ENCODE results near the gene L1TD1.
"Not testable (repeated sequence)": the region's sequence is repeated elsewhere in the genome, so short reads cannot be mapped to it uniquely, and the experiment has no call there.

L1TD1 gene

GRCh38 chr1:62207187-62207586 is 12.5 kb downstream of the L1TD1 start:
- H3K27ac ChIP-seq (ENCODE audit: low read depth, low read length), result no peak overlapping the region
- H3K4me3 ChIP-seq (ENCODE audit: low read depth, low read length), result no peak overlapping the region
- peaks cover 92% of the 10 kb centered on the region for H3K36me3 ChIP-seq (ENCODE audit: control insufficient read depth, insufficient read depth, low read length)
- H3K9me3 ChIP-seq (ENCODE audit: control insufficient read depth, insufficient read depth, low read length), result peaks cover 7% of the 10 kb centered on the region; the same call in 1 of the 2 replicates
- H3K27me3 ChIP-seq (ENCODE audit: control insufficient read depth, insufficient read depth, low read length), result no peaks in the 10 kb centered on the region
- H3K9ac ChIP-seq (ENCODE audit: low read depth, low read length), result no peak overlapping the region
- H3K4me1 ChIP-seq (ENCODE audit: control insufficient read depth, insufficient read depth, low read length), result peaks cover 5% of the 10 kb centered on the region; the same call in 1 of the 2 replicates

- Histone ChIP-seq H3K9ac (ENCODE audit: low read depth, low read length) (no peak overlapping the region), H3K27ac (ENCODE audit: low read depth, low read length) (no peak overlapping the region), H3K36me3 (ENCODE audit: control insufficient read depth, insufficient read depth, low read length) (peaks cover 83% of the 10 kb centered on the region), H3K4me1 (ENCODE audit: control insufficient read depth, insufficient read depth, low read length) (peaks cover 5% of the 10 kb centered on the region; the same call in 1 of the 2 replicates), H3K27me3 (ENCODE audit: control insufficient read depth, insufficient read depth, low read length) (no peaks in the 10 kb centered on the region), H3K4me3 (ENCODE audit: low read depth, low read length) (no peak overlapping the region), H3K9me3 (ENCODE audit: control insufficient read depth, insufficient read depth, low read length) (peaks cover 7% of the 10 kb centered on the region; the same call in 1 of the 2 replicates)
These were observed 13.4 kb downstream of the L1TD1 start for GRCh38 chr1:62208087-62208486.

GRCh38 chr1:62208970-62209369 is 14.3 kb downstream of the L1TD1 start:
- Histone ChIP-seq H3K4me3 (ENCODE audit: low read depth, low read length) (no peak overlapping the region), H3K36me3 (ENCODE audit: control insufficient read depth, insufficient read depth, low read length) (peaks cover 74% of the 10 kb centered on the region), H3K4me1 (ENCODE audit: control insufficient read depth, insufficient read depth, low read length) (peaks cover 5% of the 10 kb centered on the region; the same call in 1 of the 2 replicates)

GRCh38 chr1:62209931-62210595 is 15.4 kb downstream of the L1TD1 start:
- H3K4me1 ChIP-seq (ENCODE audit: control insufficient read depth, insufficient read depth, low read length), result no peaks in the 10 kb centered on the region; the same call in 1 of the 2 replicates
- H3K9me3 ChIP-seq (ENCODE audit: control insufficient read depth, insufficient read depth, low read length), result peaks cover 7% of the 10 kb centered on the region; the same call in 1 of the 2 replicates
- no peak overlapping the region for H3K9ac ChIP-seq (ENCODE audit: low read depth, low read length)
- H3K4me3 ChIP-seq (ENCODE audit: low read depth, low read length), result no peak overlapping the region
- no peaks in the 10 kb centered on the region for H3K27me3 ChIP-seq (ENCODE audit: control insufficient read depth, insufficient read depth, low read length)
- H3K27ac ChIP-seq (ENCODE audit: low read depth, low read length), result no peak overlapping the region
- H3K36me3 ChIP-seq (ENCODE audit: control insufficient read depth, insufficient read depth, low read length), result peaks cover 63% of the 10 kb centered on the region

More at GRCh38 chr1:62208970-62209369, 14.3 kb downstream of the L1TD1 start:
- H3K9me3 ChIP-seq (ENCODE audit: control insufficient read depth, insufficient read depth, low read length), result peaks cover 7% of the 10 kb centered on the region; the same call in 1 of the 2 replicates
- no peak overlapping the region for H3K27ac ChIP-seq (ENCODE audit: low read depth, low read length)
- H3K27me3 ChIP-seq (ENCODE audit: control insufficient read depth, insufficient read depth, low read length), result no peaks in the 10 kb centered on the region
- no peak overlapping the region for H3K9ac ChIP-seq (ENCODE audit: low read depth, low read length)

GRCh38 chr1:62210960-62211359 is 16.3 kb downstream of the L1TD1 start:
- no peak overlapping the region for H3K27ac ChIP-seq (ENCODE audit: low read depth, low read length)
- H3K4me3 ChIP-seq (ENCODE audit: low read depth, low read length), result no peak overlapping the region
- H3K36me3 ChIP-seq (ENCODE audit: control insufficient read depth, insufficient read depth, low read length), result peaks cover 55% of the 10 kb centered on the region
- H3K9ac ChIP-seq (ENCODE audit: low read depth, low read length), result no peak overlapping the region
- peaks cover 7% of the 10 kb centered on the region; the same call in 1 of the 2 replicates for H3K9me3 ChIP-seq (ENCODE audit: control insufficient read depth, insufficient read depth, low read length)
- H3K27me3 ChIP-seq (ENCODE audit: control insufficient read depth, insufficient read depth, low read length), result no peaks in the 10 kb centered on the region
- no peaks in the 10 kb centered on the region; the same call in 1 of the 2 replicates for H3K4me1 ChIP-seq (ENCODE audit: control insufficient read depth, insufficient read depth, low read length)

GRCh38 chr1:62212411-62212810 is 17.8 kb downstream of the L1TD1 start:
- Histone ChIP-seq H3K9me3 (ENCODE audit: control insufficient read depth, insufficient read depth, low read length) (peaks cover 7% of the 10 kb centered on the region; the same call in 1 of the 2 replicates), H3K9ac (ENCODE audit: low read depth, low read length) (no peak overlapping the region), H3K27ac (ENCODE audit: low read depth, low read length) (no peak overlapping the region), H3K4me1 (ENCODE audit: control insufficient read depth, insufficient read depth, low read length) (no peaks in the 10 kb centered on the region), H3K4me3 (ENCODE audit: low read depth, low read length) (no peak overlapping the region), H3K27me3 (ENCODE audit: control insufficient read depth, insufficient read depth, low read length) (no peaks in the 10 kb centered on the region), H3K36me3 (ENCODE audit: control insufficient read depth, insufficient read depth, low read length) (peaks cover 42% of the 10 kb centered on the region)

- no peak overlapping the region for H3K4me3 ChIP-seq (ENCODE audit: low read depth, low read length)
- H3K27ac ChIP-seq (ENCODE audit: low read depth, low read length), result peak overlapping the region; percentile 43
- peaks cover 7% of the 10 kb centered on the region; the same call in 1 of the 2 replicates for H3K9me3 ChIP-seq (ENCODE audit: control insufficient read depth, insufficient read depth, low read length)
- H3K27me3 ChIP-seq (ENCODE audit: control insufficient read depth, insufficient read depth, low read length), result no peaks in the 10 kb centered on the region
- peaks cover 40% of the 10 kb centered on the region for H3K36me3 ChIP-seq (ENCODE audit: control insufficient read depth, insufficient read depth, low read length)
- H3K9ac ChIP-seq (ENCODE audit: low read depth, low read length), result no peak overlapping the region
- no peaks in the 10 kb centered on the region for H3K4me1 ChIP-seq (ENCODE audit: control insufficient read depth, insufficient read depth, low read length)
These were observed 18.6 kb downstream of the L1TD1 start for GRCh38 chr1:62213075-62213914.

- Histone ChIP-seq H3K27ac (ENCODE audit: low read depth, low read length) (no peak overlapping the region), H3K4me3 (ENCODE audit: low read depth, low read length) (no peak overlapping the region), H3K27me3 (ENCODE audit: control insufficient read depth, insufficient read depth, low read length) (no peaks in the 10 kb centered on the region), H3K36me3 (ENCODE audit: control insufficient read depth, insufficient read depth, low read length) (peaks cover 12% of the 10 kb centered on the region), H3K4me1 (ENCODE audit: control insufficient read depth, insufficient read depth, low read length) (no peaks in the 10 kb centered on the region), H3K9ac (ENCODE audit: low read depth, low read length) (no peak overlapping the region), H3K9me3 (ENCODE audit: control insufficient read depth, insufficient read depth, low read length) (no peaks in the 10 kb centered on the region)
These were observed 24.0 kb downstream of the L1TD1 start for GRCh38 chr1:62218604-62219003.

- not testable (repeated sequence) for H3K27me3 ChIP-seq (ENCODE audit: control insufficient read depth, insufficient read depth, low read length); H3K9me3 ChIP-seq (ENCODE audit: control insufficient read depth, insufficient read depth, low read length); H3K4me3 ChIP-seq (ENCODE audit: low read depth, low read length); H3K9ac ChIP-seq (ENCODE audit: low read depth, low read length); H3K27ac ChIP-seq (ENCODE audit: low read depth, low read length); H3K4me1 ChIP-seq (ENCODE audit: control insufficient read depth, insufficient read depth, low read length)
- peaks cover 25% of the 10 kb centered on the region for H3K36me3 ChIP-seq (ENCODE audit: control insufficient read depth, insufficient read depth, low read length)
These were observed 25.8 kb downstream of the L1TD1 start for GRCh38 chr1:62220456-62220855.

GRCh38 chr1:62221171-62221570 is 26.5 kb downstream of the L1TD1 start:
- Histone ChIP-seq H3K36me3 (ENCODE audit: control insufficient read depth, insufficient read depth, low read length) (peaks cover 27% of the 10 kb centered on the region), H3K9ac (ENCODE audit: low read depth, low read length) (no peak overlapping the region), H3K27me3 (ENCODE audit: control insufficient read depth, insufficient read depth, low read length) (no peaks in the 10 kb centered on the region), H3K27ac (ENCODE audit: low read depth, low read length) (no peak overlapping the region), H3K4me1 (ENCODE audit: control insufficient read depth, insufficient read depth, low read length) (no peaks in the 10 kb centered on the region), H3K4me3 (ENCODE audit: low read depth, low read length) (no peak overlapping the region), H3K9me3 (ENCODE audit: control insufficient read depth, insufficient read depth, low read length) (no peaks in the 10 kb centered on the region)

GRCh38 chr1:62222321-62222720 is 27.7 kb downstream of the L1TD1 start:
- no peak overlapping the region for H3K4me3 ChIP-seq (ENCODE audit: low read depth, low read length)
- H3K9ac ChIP-seq (ENCODE audit: low read depth, low read length), result no peak overlapping the region
- H3K36me3 ChIP-seq (ENCODE audit: control insufficient read depth, insufficient read depth, low read length), result peaks cover 37% of the 10 kb centered on the region
- no peak overlapping the region for H3K27ac ChIP-seq (ENCODE audit: low read depth, low read length)
- H3K27me3 ChIP-seq (ENCODE audit: control insufficient read depth, insufficient read depth, low read length), result no peaks in the 10 kb centered on the region
- H3K9me3 ChIP-seq (ENCODE audit: control insufficient read depth, insufficient read depth, low read length), result no peaks in the 10 kb centered on the region
- no peaks in the 10 kb centered on the region for H3K4me1 ChIP-seq (ENCODE audit: control insufficient read depth, insufficient read depth, low read length)
